Gastrocnemius medialis (tissue), 4 donors: ENCODE data around the gene PGAP3. TPM values are rescaled to one million over a fixed set of nuclear protein-coding genes. Genes with fewer than 3 reads are reported as not detected.

Experiments used
- ATAC-seq, 2 donors: fragments of 150-250 bp; one replicate each; pipeline ENCODE4 v1.9.1; 2016
- DNase-seq, 2 donors: peaks; one replicate each; pipeline ENCODE4 v3.0.0-alpha.2; 2019
- H3K27ac ChIP-seq, 4 donors: fragments of 200-600 bp; sonication (generic); 1 replicate in 1 of 4; 2 replicates in 3 of 4; pipeline ENCODE4 v1.5.1; 2016 to 2018; ENCODE audit warnings: mild to moderate bottlenecking in 2 of 4, moderate library complexity in 1 of 4
- H3K27me3 ChIP-seq, 3 donors: fragments of 200-600 bp; sonication (generic) in 2 of 3; 1 replicate in 1 of 3; 2 replicates in 2 of 3; pipeline versions ENCODE4 v1.5.1 to v1.6.0; 2016 to 2019; ENCODE audit warnings: mild to moderate bottlenecking in 1 of 3, moderate library complexity in 1 of 3
- H3K36me3 ChIP-seq, 2 donors: fragments of 200-600 bp; sonication (generic) in 1 of 2; one replicate each; pipeline ENCODE4 v1.5.1; 2017 to 2018
- H3K4me1 ChIP-seq, 2 donors: fragments of 200-600 bp; sonication (generic) in 1 of 2; one replicate each; pipeline ENCODE4 v1.5.1; 2016 to 2017; ENCODE audit warnings: mild to moderate bottlenecking in 2 of 2
- H3K4me3 ChIP-seq, 4 donors: fragments of 200-600 bp; sonication (generic) in 3 of 4; 1 replicate in 1 of 4; 2 replicates in 3 of 4; pipeline ENCODE4 v1.5.1; 2016 to 2019; ENCODE audit warnings: mild to moderate bottlenecking in 2 of 4
- H3K9me3 ChIP-seq, 3 donors: fragments of 200-600 bp; sonication (generic) in 2 of 3; 1 replicate in 1 of 3; 2 replicates in 2 of 3; pipeline ENCODE4 v1.5.1; 2016 to 2019
- CTCF ChIP-seq, 5 experiments: fragments of 450-650 bp in 3 of 5; fragments of 200-600 bp in 2 of 5; sonication (generic) in 2 of 5; IDR thresholded peaks in 4 of 5; conservative IDR thresholded peaks in 1 of 5; 1 replicate in 4 of 5; 2 replicates in 1 of 5; pipeline ENCODE4 v1.5.1; 2016 to 2019; ENCODE audit warnings: antibody characterized with exemption in 5 of 5, mild to moderate bottlenecking in 3 of 5, moderate library complexity in 3 of 5
- POLR2A ChIP-seq, 2 donors: fragments of 450-650 bp; IDR thresholded peaks; one replicate each; pipeline ENCODE4 v1.6.1; 2017; ENCODE audit warnings: antibody characterized with exemption in 2 of 2, mild to moderate bottlenecking in 2 of 2, moderate library complexity in 2 of 2
- in situ Hi-C, 4 donors: fragments of 200-750 bp; cut with MboI; loops; one replicate each; pipeline versions ENCODE4 v1.15.0 to v1.8.0; 2017; ENCODE audit warnings: low sequenced_read_pairs in 4 of 4
- intact Hi-C: fragments of 100-400 bp; cut with DNase I; formaldehyde crosslinking; loops from one replicate; pipeline ENCODE4 v1.15.1; 2023; ENCODE audit warnings: low total_unique reads
- total RNA-seq, 4 donors: library from RNA; depleted of rRNA; stranded (reverse); fragments of >200 nt; gene quantifications; one replicate each; pipeline versions ENCODE4 v1.1.0 to v1.2.3, GENCODE V29; 2016

The PGAP3 gene
- total RNA-seq, 4 donors from 2014 or later = 4.3 to 9.5 (median 6.1) TPM

- in situ Hi-C loops = no loop called here
- H3K36me3 ChIP-seq = no peaks in the 10 kb centered on the region
- no peak overlapping the region for H3K27ac ChIP-seq
- no peaks in the 10 kb centered on the region for H3K9me3 ChIP-seq
- DNase-seq = no peak
- intact Hi-C loops = no loop called here
- H3K4me1 ChIP-seq = peaks cover 12 to 28% of the 10 kb centered on the region in 2 donors
- no peaks in the 10 kb centered on the region for H3K27me3 ChIP-seq
- no peak for TF ChIP-seq CTCF (IDR thresholded peaks at IDR 0.05 in 4 of 5, conservative IDR thresholded peaks at IDR 0.05 in 1 of 5)
- TF ChIP-seq POLR2A (IDR thresholded peaks at IDR 0.05) = no peak
- H3K4me3 ChIP-seq = no peak overlapping the region
- ATAC-seq = no peak
Observed at GRCh38 chr17:39697961-39698360, 10.1 kb upstream of the PGAP3 start.

- Histone ChIP-seq H3K27me3 (no peaks in the 10 kb centered on the region), H3K4me3 (no peak overlapping the region), H3K36me3 (no peaks in the 10 kb centered on the region), H3K4me1 (peaks cover 12 to 20% of the 10 kb centered on the region in 2 donors), H3K9me3 (no peaks in the 10 kb centered on the region), H3K27ac (no peak overlapping the region)
- in situ Hi-C loops (no loop called here), intact Hi-C loops (no loop called here)
- no peak for TF ChIP-seq POLR2A (IDR thresholded peaks at IDR 0.05)
- no peak for TF ChIP-seq CTCF (IDR thresholded peaks at IDR 0.05 in 4 of 5, conservative IDR thresholded peaks at IDR 0.05 in 1 of 5)
- DNase-seq (no peak), ATAC-seq (no peak)
Observed at GRCh38 chr17:39696731-39697130, 8.9 kb upstream of the PGAP3 start.

- TF ChIP-seq CTCF (IDR thresholded peaks at IDR 0.05 in 4 of 5, conservative IDR thresholded peaks at IDR 0.05 in 1 of 5) = no peak
- TF ChIP-seq POLR2A (IDR thresholded peaks at IDR 0.05) = no peak
- in situ Hi-C loops (no loop called here), intact Hi-C loops (no loop called here)
- Histone ChIP-seq H3K9me3 (no peaks in the 10 kb centered on the region), H3K4me3 (no peak overlapping the region), H3K36me3 (no peaks in the 10 kb centered on the region), H3K27me3 (no peaks in the 10 kb centered on the region), H3K27ac (no peak overlapping the region), H3K4me1 (peaks cover 7% of the 10 kb centered on the region in 2 donors)
- ATAC-seq (no peak), DNase-seq (no peak)
Observed at GRCh38 chr17:39695089-39695474, 7.2 kb upstream of the PGAP3 start.

- intact Hi-C loops (no loop called here), in situ Hi-C loops (no loop called here)
- no peak overlapping the region for H3K4me3 ChIP-seq
- H3K9me3 ChIP-seq = no peaks in the 10 kb centered on the region
- H3K27ac ChIP-seq = no peak overlapping the region
- no peaks in the 10 kb centered on the region for H3K36me3 ChIP-seq
- ATAC-seq = no peak
- TF ChIP-seq POLR2A (IDR thresholded peaks at IDR 0.05) = no peak
- TF ChIP-seq CTCF (IDR thresholded peaks at IDR 0.05 in 4 of 5, conservative IDR thresholded peaks at IDR 0.05 in 1 of 5) = no peak
- DNase-seq = no peak
- no peaks in the 10 kb centered on the region for H3K27me3 ChIP-seq
- H3K4me1 ChIP-seq = peaks cover 6% of the 10 kb centered on the region in 2 donors
Observed at GRCh38 chr17:39694593-39694992, 6.7 kb upstream of the PGAP3 start.

GRCh38 chr17:39688945-39689344 lies 1.1 kb upstream of the PGAP3 start:
- TF ChIP-seq POLR2A (IDR thresholded peaks at IDR 0.05) (no peak), CTCF (IDR thresholded peaks at IDR 0.05 in 4 of 5, conservative IDR thresholded peaks at IDR 0.05 in 1 of 5) (no peak)
- ATAC-seq = no peak
- in situ Hi-C loops = no loop called here
- Histone ChIP-seq H3K4me3 (peak overlapping the region in 2 of 4 donors; percentile 78 to 80), H3K27me3 (no peaks in the 10 kb centered on the region), H3K36me3 (no peaks in the 10 kb centered on the region), H3K9me3 (no peaks in the 10 kb centered on the region), H3K4me1 (peaks cover 15 to 16% of the 10 kb centered on the region in 2 donors), H3K27ac (peak overlapping the region in 1 of 4 donors; percentile 90)
- intact Hi-C loops = no loop called here
- DNase-seq = no peak
